SK-N-SH (cell line): ENCODE results near the gene CHKB. TPM values are rescaled to one million over a fixed set of nuclear protein-coding genes. Genes with fewer than 3 reads are reported as not detected.

Experiments
- CTCF ChIA-PET: fragments of 300-600, 350-600 bp; formaldehyde crosslinking; extraction: SDS; loops from one replicate; lab custom pipeline; 2021; lab: Yijun Ruan, JAX
- POLR2A ChIA-PET: fragments of 350-600 bp; sonication (Branson Sonifier 250); formaldehyde crosslinking; extraction: SDS; loops from one replicate; lab custom pipeline; 2020; ENCODE audit warnings: antibody characterized with exemption, inconsistent platforms; lab: Yijun Ruan, JAX
- DNase-seq: peaks from one replicate; pipeline ENCODE4 v3.0.0; 2012
- H2AFZ ChIP-seq: fragments of 200-600 bp; sonication (generic); 2 replicates; pipeline ENCODE4 v1.8.1; 2016; ENCODE audit warnings: antibody characterized with exemption, mild to moderate bottlenecking, low read depth
- H3F3A ChIP-seq: fragments of 200-600 bp; sonication (generic); replicated peaks from 2 replicates; pipeline ENCODE3; 2016; ENCODE audit warnings: antibody characterized with exemption, mild to moderate bottlenecking; ENCODE audit not compliant: insufficient read depth
- H3K27ac ChIP-seq, 2 experiments: fragments of 200-500 bp in 1 of 2; fragments of 200-600 bp in 1 of 2; sonication (Bioruptor generic) in 1 of 2; sonication (generic), shearing (Covaris generic) in 1 of 2; 2 replicates each; pipeline versions ENCODE4 v1.5.1 to v1.6.1; 2014 to 2016; ENCODE audit warnings: low read depth in 2 of 2, inconsistent platforms in 1 of 2, low read length in 1 of 2, mild to moderate bottlenecking in 1 of 2, mixed read lengths in 1 of 2
- H3K27me3 ChIP-seq: fragments of 200-600 bp; sonication (generic), shearing (Covaris generic); 2 replicates; pipeline ENCODE4 v1.6.1; 2016; ENCODE audit warnings: mixed run types; ENCODE audit not compliant: insufficient read depth
- H3K36me3 ChIP-seq, 2 experiments: fragments of 200-500 bp in 1 of 2; fragments of 200-600 bp in 1 of 2; sonication (Bioruptor generic) in 1 of 2; sonication (generic) in 1 of 2; replicated peaks in 1 of 2; 2 replicates each; pipeline versions ENCODE3 to v1.5.1; 2014 to 2016; ENCODE audit warnings: low read length in 1 of 2, mild to moderate bottlenecking in 1 of 2; ENCODE audit not compliant: insufficient read depth in 2 of 2, control insufficient read depth in 1 of 2
- H3K4me1 ChIP-seq, 2 experiments: fragments of 200-500 bp in 1 of 2; fragments of 200-600 bp in 1 of 2; sonication (Bioruptor generic) in 1 of 2; sonication (generic), shearing (Covaris generic) in 1 of 2; 2 replicates each; pipeline versions ENCODE4 v1.5.1 to v1.6.1; 2014 to 2016; ENCODE audit warnings: low read depth in 1 of 2, low read length in 1 of 2, mixed run types in 1 of 2; ENCODE audit not compliant: insufficient read depth in 2 of 2, control insufficient read depth in 1 of 2
- H3K4me2 ChIP-seq: fragments of 200-600 bp; sonication (generic), shearing (Covaris generic); 2 replicates; pipeline ENCODE4 v1.6.1; 2017; ENCODE audit warnings: mixed run types
- H3K4me3 ChIP-seq, 2 experiments: fragments of 200-500 bp in 1 of 2; fragments of 200-600 bp in 1 of 2; sonication (Bioruptor generic) in 1 of 2; sonication (generic), shearing (Covaris generic) in 1 of 2; 2 replicates each; pipeline versions ENCODE4 v1.5.1 to v1.8.1; 2014 to 2016; ENCODE audit warnings: low read depth in 2 of 2, inconsistent platforms in 1 of 2, low read length in 1 of 2, mild to moderate bottlenecking in 1 of 2, mixed read lengths in 1 of 2, moderate library complexity in 1 of 2
- H3K79me2 ChIP-seq: fragments of 200-600 bp; sonication (generic); 2 replicates; pipeline ENCODE4 v1.8.1; 2017; ENCODE audit warnings: mild to moderate bottlenecking; ENCODE audit not compliant: insufficient read depth
- H3K9ac ChIP-seq: fragments of 200-600 bp; sonication (generic); 2 replicates; pipeline ENCODE4 v1.6.1; 2017; ENCODE audit warnings: mixed run types
- H3K9me2 ChIP-seq: fragments of 200-600 bp; sonication (generic); 2 replicates; pipeline ENCODE4 v1.6.1; 2017; ENCODE audit warnings: mixed run types
- H3K9me3 ChIP-seq: fragments of 200-600 bp; sonication (generic); 2 replicates; pipeline ENCODE4 v1.6.1; 2017; ENCODE audit warnings: mixed run types, mild to moderate bottlenecking, moderate library complexity
- H4K20me1 ChIP-seq: fragments of 200-600 bp; sonication (generic); 2 replicates; pipeline ENCODE4 v1.6.1; 2017; ENCODE audit warnings: mild to moderate bottlenecking, mixed run types; ENCODE audit not compliant: insufficient read depth
- ELF1 ChIP-seq: IDR thresholded peaks from 2 replicates; pipeline ENCODE4 v1.4.0; 2012
- EP300 ChIP-seq, 2 experiments: IDR thresholded peaks; 2 replicates each; pipeline versions ENCODE4 v1.4.0 to v1.6.1; 2012; ENCODE audit warnings: borderline replicate concordance in 1 of 2, low read depth in 1 of 2, low read length in 1 of 2
- GABPA ChIP-seq: IDR thresholded peaks from 2 replicates; pipeline ENCODE4 v1.4.0; 2012; ENCODE audit warnings: low read depth, mild to moderate bottlenecking
- GATA2 ChIP-seq: sonication (generic); formaldehyde crosslinking; IDR thresholded peaks from 2 replicates; pipeline ENCODE4 v1.5.0; 2020; ENCODE audit warnings: mild to moderate bottlenecking, missing genetic modification reagents
- MXI1 ChIP-seq: IDR thresholded peaks from 2 replicates; pipeline ENCODE4 v1.6.1; 2012; ENCODE audit warnings: mild to moderate bottlenecking, low read depth, low read length, improper control_type of control experiment
- POLR2AphosphoS5 ChIP-seq: IDR thresholded peaks from 2 replicates; pipeline ENCODE4 v1.6.1; 2012; ENCODE audit warnings: low read depth, low read length
- RAD21 ChIP-seq: IDR thresholded peaks from 2 replicates; pipeline ENCODE4 v1.6.1; 2012; ENCODE audit warnings: mild to moderate bottlenecking, low read length
- RXRA ChIP-seq: IDR thresholded peaks from 2 replicates; pipeline ENCODE4 v1.4.0; 2012; ENCODE audit warnings: low read depth, mild to moderate bottlenecking, borderline replicate concordance
- SIN3A ChIP-seq: IDR thresholded peaks from 2 replicates; pipeline ENCODE4 v1.6.1; 2012; ENCODE audit warnings: low read depth, mild to moderate bottlenecking, low read length, moderate library complexity, borderline replicate concordance
- SMC3 ChIP-seq: IDR thresholded peaks from 2 replicates; pipeline ENCODE4 v1.6.1; 2012; ENCODE audit warnings: low read depth, low read length, improper control_type of control experiment
- TAF1 ChIP-seq: IDR thresholded peaks from 2 replicates; pipeline ENCODE4 v1.6.1; 2012; ENCODE audit warnings: low read depth, mild to moderate bottlenecking, low read length, moderate library complexity, borderline replicate concordance
- WGBS: methylation state at CpG from one replicate; pipeline ENCODE4 v1.1.6; 2017; ENCODE audit warnings: low lambda C conversion rate; 5-methylcytosine and 5-hydroxymethylcytosine counted together
- polyA plus RNA-seq, 3 experiments: library from polyadenylated mRNA; depleted of rRNA; stranded (reverse); fragments of >200 nt; gene quantifications; 2 replicates each; pipeline ENCODE4 v1.2.3, GENCODE V29; 2012
- TF ChIP-seq, protein P1 (sequence below): fragments of 150-350 bp; IDR thresholded peaks from 2 replicates; pipeline ENCODE4 v1.6.1; 2016; ENCODE audit warnings: mild to moderate bottlenecking, low read depth, low read length
- TF ChIP-seq, protein P2 (sequence below): IDR thresholded peaks from 2 replicates; pipeline ENCODE4 v1.4.0; 2012; ENCODE audit warnings: low read depth, borderline replicate concordance
- TF ChIP-seq, protein P3 (sequence below): fragments of 200-600 bp; sonication (generic); IDR thresholded peaks from 2 replicates; pipeline ENCODE4 v1.6.1; 2017; ENCODE audit warnings: antibody characterized with exemption, mild to moderate bottlenecking, moderate library complexity
- TF ChIP-seq, protein P4 (sequence below): IDR thresholded peaks from 2 replicates; pipeline ENCODE4; 2012
- TF ChIP-seq, protein P5 (sequence below): IDR thresholded peaks from 2 replicates; pipeline ENCODE4 v1.4.0; 2012; ENCODE audit warnings: low read depth
- TF ChIP-seq, protein P6 (sequence below): IDR thresholded peaks from 2 replicates; pipeline ENCODE4 v1.4.0; 2012; ENCODE audit warnings: low read depth, borderline replicate concordance

The CHKB gene
- polyA plus RNA-seq, 1 of the 3 experiments (the other 2 are of a cell fraction), result 39.6 TPM

DNA sequence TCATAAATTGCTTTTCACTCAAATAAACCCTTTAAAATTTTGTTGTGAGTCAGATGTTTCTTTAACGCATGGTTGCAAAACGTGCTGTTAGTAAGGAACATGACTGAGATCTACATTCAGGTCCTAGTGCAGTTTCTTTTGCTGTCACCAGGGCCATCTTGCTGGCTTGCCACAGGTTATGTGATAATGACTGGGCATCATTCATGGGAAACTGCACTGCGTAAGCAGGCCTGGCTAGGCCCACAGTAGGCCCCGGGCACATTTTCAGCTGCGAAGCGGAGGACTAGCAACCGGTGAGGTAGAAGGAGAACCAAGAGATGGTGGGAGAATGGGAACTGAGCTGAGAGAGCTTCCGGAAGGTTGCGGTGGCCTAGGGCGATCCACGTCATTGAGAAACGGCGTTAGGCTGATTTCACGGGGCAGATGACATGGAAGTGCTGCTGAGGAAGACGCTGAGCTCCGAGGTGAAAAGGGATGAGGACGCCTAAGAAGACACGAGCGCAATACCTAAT is 40.2 kb downstream of the CHKB start:
- Histone ChIP-seq H4K20me1 (no peaks in the 10 kb centered on the region), H3K4me2 (no peak overlapping the region), H3K4me3 (no peak overlapping the region), H3K36me3 (no peaks in the 10 kb centered on the region), H3K79me2 (no peaks in the 10 kb centered on the region), H3K27ac (no peak overlapping the region), H3K9me2 (no peaks in the 10 kb centered on the region), H3K9ac (no peak overlapping the region), H3F3A (peaks cover 7% of the 10 kb centered on the region), H2AFZ (no peak overlapping the region), H3K9me3 (no peaks in the 10 kb centered on the region), H3K4me1 (peaks cover 6 to 9% of the 10 kb centered on the region in 2 experiments; a peak in 2 of 4 replicates), H3K27me3 (no peaks in the 10 kb centered on the region)
- CTCF ChIA-PET, result interaction anchor here (0.6 to 1.5 kb wide), 2 partner anchors 17 to 20 kb away, joined by 3 to 5 read pairs; partner anchors contain the start of gene SYCE3
- TF ChIP-seq EP300 (IDR thresholded peaks at IDR 0.05; ENCODE audit: borderline replicate concordance in 1 of 2, low read depth in 1 of 2, low read length in 1 of 2) (no peak), TAF1 (no peak), SMC3 (no peak), MXI1 (no peak), SIN3A (no peak), RAD21 (no peak), GATA2 (CRISPR knock-in tag) (no peak), RXRA (no peak), POLR2AphosphoS5 (no peak), GABPA (no peak), ELF1 (no peak)
- TF ChIP-seq, protein P1, sequence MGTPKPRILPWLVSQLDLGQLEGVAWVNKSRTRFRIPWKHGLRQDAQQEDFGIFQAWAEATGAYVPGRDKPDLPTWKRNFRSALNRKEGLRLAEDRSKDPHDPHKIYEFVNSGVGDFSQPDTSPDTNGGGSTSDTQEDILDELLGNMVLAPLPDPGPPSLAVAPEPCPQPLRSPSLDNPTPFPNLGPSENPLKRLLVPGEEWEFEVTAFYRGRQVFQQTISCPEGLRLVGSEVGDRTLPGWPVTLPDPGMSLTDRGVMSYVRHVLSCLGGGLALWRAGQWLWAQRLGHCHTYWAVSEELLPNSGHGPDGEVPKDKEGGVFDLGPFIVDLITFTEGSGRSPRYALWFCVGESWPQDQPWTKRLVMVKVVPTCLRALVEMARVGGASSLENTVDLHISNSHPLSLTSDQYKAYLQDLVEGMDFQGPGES, result no peak
- TF ChIP-seq, protein P2, sequence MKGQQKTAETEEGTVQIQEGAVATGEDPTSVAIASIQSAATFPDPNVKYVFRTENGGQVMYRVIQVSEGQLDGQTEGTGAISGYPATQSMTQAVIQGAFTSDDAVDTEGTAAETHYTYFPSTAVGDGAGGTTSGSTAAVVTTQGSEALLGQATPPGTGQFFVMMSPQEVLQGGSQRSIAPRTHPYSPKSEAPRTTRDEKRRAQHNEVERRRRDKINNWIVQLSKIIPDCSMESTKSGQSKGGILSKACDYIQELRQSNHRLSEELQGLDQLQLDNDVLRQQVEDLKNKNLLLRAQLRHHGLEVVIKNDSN, result no peak
- TF ChIP-seq, protein P3, sequence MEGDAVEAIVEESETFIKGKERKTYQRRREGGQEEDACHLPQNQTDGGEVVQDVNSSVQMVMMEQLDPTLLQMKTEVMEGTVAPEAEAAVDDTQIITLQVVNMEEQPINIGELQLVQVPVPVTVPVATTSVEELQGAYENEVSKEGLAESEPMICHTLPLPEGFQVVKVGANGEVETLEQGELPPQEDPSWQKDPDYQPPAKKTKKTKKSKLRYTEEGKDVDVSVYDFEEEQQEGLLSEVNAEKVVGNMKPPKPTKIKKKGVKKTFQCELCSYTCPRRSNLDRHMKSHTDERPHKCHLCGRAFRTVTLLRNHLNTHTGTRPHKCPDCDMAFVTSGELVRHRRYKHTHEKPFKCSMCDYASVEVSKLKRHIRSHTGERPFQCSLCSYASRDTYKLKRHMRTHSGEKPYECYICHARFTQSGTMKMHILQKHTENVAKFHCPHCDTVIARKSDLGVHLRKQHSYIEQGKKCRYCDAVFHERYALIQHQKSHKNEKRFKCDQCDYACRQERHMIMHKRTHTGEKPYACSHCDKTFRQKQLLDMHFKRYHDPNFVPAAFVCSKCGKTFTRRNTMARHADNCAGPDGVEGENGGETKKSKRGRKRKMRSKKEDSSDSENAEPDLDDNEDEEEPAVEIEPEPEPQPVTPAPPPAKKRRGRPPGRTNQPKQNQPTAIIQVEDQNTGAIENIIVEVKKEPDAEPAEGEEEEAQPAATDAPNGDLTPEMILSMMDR, result no peak
- TF ChIP-seq, protein P4, sequence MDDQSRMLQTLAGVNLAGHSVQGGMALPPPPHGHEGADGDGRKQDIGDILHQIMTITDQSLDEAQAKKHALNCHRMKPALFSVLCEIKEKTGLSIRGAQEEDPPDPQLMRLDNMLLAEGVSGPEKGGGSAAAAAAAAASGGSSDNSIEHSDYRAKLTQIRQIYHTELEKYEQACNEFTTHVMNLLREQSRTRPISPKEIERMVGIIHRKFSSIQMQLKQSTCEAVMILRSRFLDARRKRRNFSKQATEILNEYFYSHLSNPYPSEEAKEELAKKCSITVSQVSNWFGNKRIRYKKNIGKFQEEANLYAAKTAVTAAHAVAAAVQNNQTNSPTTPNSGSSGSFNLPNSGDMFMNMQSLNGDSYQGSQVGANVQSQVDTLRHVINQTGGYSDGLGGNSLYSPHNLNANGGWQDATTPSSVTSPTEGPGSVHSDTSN, result no peak
- TF ChIP-seq, protein P5, sequence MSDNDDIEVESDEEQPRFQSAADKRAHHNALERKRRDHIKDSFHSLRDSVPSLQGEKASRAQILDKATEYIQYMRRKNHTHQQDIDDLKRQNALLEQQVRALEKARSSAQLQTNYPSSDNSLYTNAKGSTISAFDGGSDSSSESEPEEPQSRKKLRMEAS, result no peak
- TF ChIP-seq, protein P6, sequence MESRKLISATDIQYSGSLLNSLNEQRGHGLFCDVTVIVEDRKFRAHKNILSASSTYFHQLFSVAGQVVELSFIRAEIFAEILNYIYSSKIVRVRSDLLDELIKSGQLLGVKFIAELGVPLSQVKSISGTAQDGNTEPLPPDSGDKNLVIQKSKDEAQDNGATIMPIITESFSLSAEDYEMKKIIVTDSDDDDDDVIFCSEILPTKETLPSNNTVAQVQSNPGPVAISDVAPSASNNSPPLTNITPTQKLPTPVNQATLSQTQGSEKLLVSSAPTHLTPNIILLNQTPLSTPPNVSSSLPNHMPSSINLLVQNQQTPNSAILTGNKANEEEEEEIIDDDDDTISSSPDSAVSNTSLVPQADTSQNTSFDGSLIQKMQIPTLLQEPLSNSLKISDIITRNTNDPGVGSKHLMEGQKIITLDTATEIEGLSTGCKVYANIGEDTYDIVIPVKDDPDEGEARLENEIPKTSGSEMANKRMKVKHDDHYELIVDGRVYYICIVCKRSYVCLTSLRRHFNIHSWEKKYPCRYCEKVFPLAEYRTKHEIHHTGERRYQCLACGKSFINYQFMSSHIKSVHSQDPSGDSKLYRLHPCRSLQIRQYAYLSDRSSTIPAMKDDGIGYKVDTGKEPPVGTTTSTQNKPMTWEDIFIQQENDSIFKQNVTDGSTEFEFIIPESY, result no peak
- POLR2A ChIA-PET, result no interaction called here
- DNase-seq, result no peak
- 96% methylated on average over 19 of the region's 19 CpGs for WGBS
